Fibroblast of lung (primary cell): Measurements from ENCODE around the gene SMCHD1. TPM values are rescaled to one million over a fixed set of nuclear protein-coding genes. Genes with fewer than 3 reads are reported as not detected.

ENCODE experiments used
- DNase-seq, 2 donors: peaks; one replicate each; pipeline versions ENCODE4 v3.0.0 to v3.0.0-alpha.2; 2010; ENCODE audit warnings: low read depth in 2 of 2
- H2AFZ ChIP-seq: 2 replicates; pipeline ENCODE4 v1.5.1; 2012; ENCODE audit warnings: low read length, control low read depth, inconsistent platforms
- H3K27ac ChIP-seq: 2 replicates; pipeline ENCODE4 v1.5.1; 2011; ENCODE audit warnings: low read length, control low read depth; ENCODE audit not compliant: insufficient read depth
- H3K27me3 ChIP-seq: 2 replicates; pipeline ENCODE4 v1.5.1; 2011; ENCODE audit warnings: mild to moderate bottlenecking, low read length; ENCODE audit not compliant: control insufficient read depth, insufficient read depth
- H3K36me3 ChIP-seq: 2 replicates; pipeline ENCODE4 v1.5.1; 2011; ENCODE audit warnings: low read length; ENCODE audit not compliant: control insufficient read depth, insufficient read depth
- H3K4me1 ChIP-seq: 2 replicates; pipeline ENCODE4 v1.5.1; 2011; ENCODE audit warnings: low read length; ENCODE audit not compliant: control insufficient read depth, insufficient read depth; ENCODE audit errors: extremely low read depth
- H3K4me2 ChIP-seq: 2 replicates; pipeline ENCODE4 v1.5.1; 2011; ENCODE audit warnings: low read length, control low read depth; ENCODE audit not compliant: insufficient read depth; ENCODE audit errors: extremely low read depth
- H3K4me3 ChIP-seq, 4 experiments: fragments of 200-600 bp in 1 of 4; sonication (generic) in 1 of 4; replicated peaks in 1 of 4; 2 replicates each; pipeline ENCODE4 v1.5.1; 2011 to 2016; ENCODE audit warnings: low read length in 4 of 4, low read depth in 3 of 4, mild to moderate bottlenecking in 3 of 4, control low read depth in 2 of 4, inconsistent platforms in 1 of 4, mixed read lengths in 1 of 4; ENCODE audit not compliant: insufficient read depth in 1 of 4; ENCODE audit errors: control extremely low read depth in 1 of 4
- H3K79me2 ChIP-seq: 2 replicates; pipeline ENCODE4 v1.5.1; 2012; ENCODE audit warnings: mild to moderate bottlenecking, low read length, inconsistent platforms; ENCODE audit not compliant: control insufficient read depth, insufficient read depth
- H3K9ac ChIP-seq: 2 replicates; pipeline ENCODE4 v1.5.1; 2011; ENCODE audit warnings: mild to moderate bottlenecking, low read length, control low read depth; ENCODE audit not compliant: insufficient read depth
- H3K9me3 ChIP-seq: 2 replicates; pipeline ENCODE4 v1.5.1; 2012; ENCODE audit warnings: low read depth, low read length; ENCODE audit not compliant: control insufficient read depth, insufficient read depth
- H4K20me1 ChIP-seq: 2 replicates; pipeline ENCODE4 v1.5.1; 2011; ENCODE audit warnings: low read length; ENCODE audit not compliant: control insufficient read depth, insufficient read depth; ENCODE audit errors: extremely low read depth
- EZH2 ChIP-seq: IDR thresholded peaks from 2 replicates; pipeline ENCODE4 v1.5.1; 2012; ENCODE audit warnings: low read length, control low read depth, mild to moderate bottlenecking; ENCODE audit errors: missing control alignments
- polyA plus RNA-seq, 2 donors: library from polyadenylated mRNA; depleted of rRNA in 1 of 2; stranded (reverse) in 1 of 2; unstranded in 1 of 2; fragments of >200 nt; gene quantifications; 2 replicates each; pipeline ENCODE4 v1.2.1, GENCODE V29; 2011 to 2012; ENCODE audit warnings: missing spikeins in 1 of 2
- total RNA-seq: library from RNA; depleted of rRNA; stranded (reverse); fragments of >200 nt; gene quantifications from 2 replicates; pipeline ENCODE4 v1.2.1, GENCODE V29; 2014
- TF ChIP-seq, protein P1 (sequence below), 2 donors: IDR thresholded peaks in 1 of 2; conservative IDR thresholded peaks in 1 of 2; 1 replicate in 1 of 2; 2 replicates in 1 of 2; pipeline ENCODE4 v1.5.1; 2011 to 2012; ENCODE audit warnings: low read length in 2 of 2, control low read depth in 1 of 2, inconsistent platforms in 1 of 2, low read depth in 1 of 2, mild to moderate bottlenecking in 1 of 2

The SMCHD1 gene
- total and polyA plus RNA-seq, 2 donors (not counting 1 experiment from before 2014, with no cell fraction given), result 19.6 to 96.1 TPM

DNA sequence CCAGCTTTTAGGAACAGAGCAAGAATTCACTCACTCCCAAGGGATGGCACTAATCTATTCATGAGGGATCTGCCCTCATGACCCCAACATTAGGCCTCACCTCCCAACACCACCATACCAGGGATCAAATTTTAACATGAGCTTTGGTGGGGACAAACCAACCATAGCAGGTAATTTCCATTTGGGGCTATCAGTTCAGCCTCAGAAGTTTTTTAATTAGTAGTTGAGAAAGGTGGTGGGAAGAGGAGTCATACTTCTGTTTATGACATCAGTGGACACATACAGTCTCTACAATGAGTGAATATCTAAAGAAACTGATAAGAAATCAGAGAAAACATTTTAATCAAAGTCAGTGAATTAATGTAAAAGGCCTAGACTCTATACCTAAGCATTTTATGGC, 131.7 kb downstream of the SMCHD1 start:
- Histone ChIP-seq H2AFZ (no peak overlapping the region), H3K79me2 (no peaks in the 10 kb centered on the region), H3K4me2 (no peak overlapping the region), H3K27me3 (no peaks in the 10 kb centered on the region), H3K36me3 (peaks cover 2% of the 10 kb centered on the region), H4K20me1 (no peaks in the 10 kb centered on the region), H3K9ac (no peak overlapping the region), H3K9me3 (no peaks in the 10 kb centered on the region), H3K4me3 (no peak overlapping the region), H3K4me1 (no peaks in the 10 kb centered on the region), H3K27ac (no peak overlapping the region)
- no peak for DNase-seq
- TF ChIP-seq, protein P1, sequence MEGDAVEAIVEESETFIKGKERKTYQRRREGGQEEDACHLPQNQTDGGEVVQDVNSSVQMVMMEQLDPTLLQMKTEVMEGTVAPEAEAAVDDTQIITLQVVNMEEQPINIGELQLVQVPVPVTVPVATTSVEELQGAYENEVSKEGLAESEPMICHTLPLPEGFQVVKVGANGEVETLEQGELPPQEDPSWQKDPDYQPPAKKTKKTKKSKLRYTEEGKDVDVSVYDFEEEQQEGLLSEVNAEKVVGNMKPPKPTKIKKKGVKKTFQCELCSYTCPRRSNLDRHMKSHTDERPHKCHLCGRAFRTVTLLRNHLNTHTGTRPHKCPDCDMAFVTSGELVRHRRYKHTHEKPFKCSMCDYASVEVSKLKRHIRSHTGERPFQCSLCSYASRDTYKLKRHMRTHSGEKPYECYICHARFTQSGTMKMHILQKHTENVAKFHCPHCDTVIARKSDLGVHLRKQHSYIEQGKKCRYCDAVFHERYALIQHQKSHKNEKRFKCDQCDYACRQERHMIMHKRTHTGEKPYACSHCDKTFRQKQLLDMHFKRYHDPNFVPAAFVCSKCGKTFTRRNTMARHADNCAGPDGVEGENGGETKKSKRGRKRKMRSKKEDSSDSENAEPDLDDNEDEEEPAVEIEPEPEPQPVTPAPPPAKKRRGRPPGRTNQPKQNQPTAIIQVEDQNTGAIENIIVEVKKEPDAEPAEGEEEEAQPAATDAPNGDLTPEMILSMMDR (conservative IDR thresholded peaks at IDR 0.05 in 1 of 2, IDR thresholded peaks at IDR 0.05 in 1 of 2; ENCODE audit: low read depth in 1 of 2, low read length in 2 of 2), result no peak
- TF ChIP-seq EZH2, result no peak

DNA sequence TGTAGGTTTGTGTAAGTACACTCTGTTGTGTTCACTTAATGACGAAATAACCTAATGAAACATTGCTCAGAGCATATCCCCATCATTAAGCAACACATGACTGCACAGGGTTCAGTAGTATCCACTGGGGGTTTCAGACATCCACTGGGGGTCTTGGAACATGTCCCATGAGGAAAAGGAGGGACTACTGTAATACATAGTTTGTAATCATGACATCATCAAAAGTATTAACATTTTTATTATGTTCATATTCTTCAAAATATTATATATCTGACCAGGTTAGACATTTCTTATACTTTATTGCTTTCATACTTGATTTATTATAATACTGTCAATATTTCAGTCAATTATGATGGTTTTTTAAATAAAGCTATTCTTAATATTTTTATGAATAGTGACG, 136.9 kb downstream of the SMCHD1 start:
- Histone ChIP-seq H3K9me3 (no peaks in the 10 kb centered on the region), H3K4me3 (no peak overlapping the region), H2AFZ (no peak overlapping the region), H3K79me2 (no peaks in the 10 kb centered on the region), H3K4me1 (no peaks in the 10 kb centered on the region), H3K27ac (no peak overlapping the region), H4K20me1 (no peaks in the 10 kb centered on the region), H3K27me3 (no peaks in the 10 kb centered on the region), H3K4me2 (no peak overlapping the region), H3K9ac (no peak overlapping the region), H3K36me3 (no peaks in the 10 kb centered on the region)
- no peak for TF ChIP-seq EZH2
- TF ChIP-seq, protein P1 (conservative IDR thresholded peaks at IDR 0.05 in 1 of 2, IDR thresholded peaks at IDR 0.05 in 1 of 2; ENCODE audit: low read depth in 1 of 2, low read length in 2 of 2), result no peak
- no peak for DNase-seq

DNA sequence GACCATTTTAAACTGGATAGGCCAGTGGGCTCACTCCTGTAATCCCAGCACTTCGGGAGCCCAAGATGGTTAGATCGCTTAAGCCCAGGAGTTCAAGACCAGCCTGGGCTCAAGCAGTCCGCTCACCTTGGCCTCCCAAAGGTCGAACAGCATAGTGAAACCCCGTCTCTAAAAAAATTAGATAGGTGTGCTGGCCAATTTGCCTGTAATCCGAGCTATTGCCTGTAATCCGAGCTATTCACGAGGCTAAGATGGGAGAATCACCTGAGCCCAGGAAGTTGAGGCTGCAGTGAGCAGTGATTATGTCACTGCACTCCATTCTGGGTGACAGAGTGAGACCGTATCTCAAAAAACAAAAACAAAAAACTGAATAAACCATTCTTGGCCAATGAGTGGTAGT, 138.6 kb downstream of the SMCHD1 start:
- no peak overlapping the region for H3K4me2 ChIP-seq
- TF ChIP-seq, protein P1 (conservative IDR thresholded peaks at IDR 0.05 in 1 of 2, IDR thresholded peaks at IDR 0.05 in 1 of 2; ENCODE audit: low read depth in 1 of 2, low read length in 2 of 2), result no peak
- TF ChIP-seq EZH2, result no peak
- H3K36me3 ChIP-seq, result no peaks in the 10 kb centered on the region
- no peaks in the 10 kb centered on the region for H3K79me2 ChIP-seq
- H2AFZ ChIP-seq, result no peak overlapping the region
- no peaks in the 10 kb centered on the region for H4K20me1 ChIP-seq
- no peak overlapping the region for H3K27ac ChIP-seq
- no peaks in the 10 kb centered on the region for H3K27me3 ChIP-seq
- no peak overlapping the region for H3K9ac ChIP-seq
- H3K4me1 ChIP-seq, result no peaks in the 10 kb centered on the region
- no peak for DNase-seq
- H3K4me3 ChIP-seq, result no peak overlapping the region
- no peaks in the 10 kb centered on the region for H3K9me3 ChIP-seq
